ENCODE data around the gene SPN. TPM values are rescaled to one million over a fixed set of nuclear protein-coding genes. Genes with fewer than 3 reads are reported as not detected.
A peak's percentile ranks its signal among the peaks of the same experiment; 100 is the strongest.
"Not testable (repeated sequence)": the region's sequence is repeated elsewhere in the genome, so short reads cannot be mapped to it uniquely, and the experiment has no call there.

SPN gene
- total and polyA plus RNA-seq, 12 donors: 0.29 to 12.6 (median 1.7) TPM

DNA sequence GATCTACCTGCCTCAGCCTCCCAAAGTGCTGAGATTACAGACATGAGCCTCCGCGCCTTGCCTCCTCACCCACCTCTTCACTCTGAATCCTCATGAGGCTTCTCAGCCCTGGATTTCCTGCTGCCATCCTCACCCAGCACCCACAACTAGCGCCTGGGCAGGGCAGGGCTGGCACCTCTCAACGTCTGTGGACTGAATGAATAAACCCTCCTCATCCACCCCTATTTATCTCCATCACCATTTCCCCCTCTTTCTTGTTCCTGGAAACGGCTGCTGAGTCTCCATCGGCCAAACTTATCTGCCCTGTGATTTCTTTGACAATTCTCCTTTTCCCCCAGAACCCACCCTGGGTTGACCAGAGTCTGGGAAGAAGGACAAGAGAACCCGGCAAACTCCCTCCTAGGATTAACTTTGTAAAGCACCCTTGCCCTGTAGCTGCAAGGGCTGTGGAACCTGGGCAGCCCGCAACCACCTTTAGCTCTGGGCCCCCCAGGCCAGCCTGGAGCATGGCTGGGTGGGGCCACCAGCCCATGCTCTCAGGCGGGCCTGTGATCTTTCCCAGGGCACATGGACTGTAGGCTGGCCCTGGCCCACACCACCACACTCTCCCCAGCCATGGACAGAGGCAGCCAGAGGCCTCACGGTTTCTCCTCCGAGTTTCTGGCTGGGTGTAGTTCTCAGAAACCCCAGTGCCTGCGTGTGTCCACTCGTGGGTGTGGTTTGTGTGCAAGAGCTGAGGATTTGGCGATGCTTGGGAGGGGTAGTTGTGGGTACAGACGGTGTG, 2.4 kb downstream of the SPN start:
- Histone ChIP-seq H3K27me3 (peaks cover 0 to 7% (median 0%) of the 10 kb centered on the region in 7 donors), H3K4me3 (peak overlapping the region in 1 of 10 donors; percentile 58), H3K36me3 (no peaks in the 10 kb centered on the region), H3K9me3 (no peaks in the 10 kb centered on the region), H3K4me1 (peaks cover 0 to 56% (median 0%) of the 10 kb centered on the region in 9 donors), H3K27ac (peak overlapping the region in 1 of 10 donors; percentile 55)
- intact Hi-C loops (cut with DNase I): no loop called here
- WGBS, 2 donors: 74 to 80% methylated on average over 15 of the region's 15 CpGs
- DNase-seq (no peak), ATAC-seq (peak in 1 of 8 donors; percentile 7)
- no peak for TF ChIP-seq CTCF (IDR thresholded peaks at IDR 0.05)

GRCh38 chr16:29667322-29667610, 4.2 kb downstream of the SPN start:
- DNase-seq; intact Hi-C loops (cut with DNase I); H3K9me3 ChIP-seq; H3K36me3 ChIP-seq; ATAC-seq; H3K27me3 ChIP-seq: not testable (repeated sequence)
- peak overlapping the region in 1 of 10 donors; percentile 58 for H3K4me3 ChIP-seq
- H3K27ac ChIP-seq: peak overlapping the region in 1 of 10 donors; percentile 64
- 82 to 96% methylated on average over 6 of the region's 6 CpGs for WGBS, 2 donors
- peaks cover 0 to 49% (median 0%) of the 10 kb centered on the region in 9 donors for H3K4me1 ChIP-seq

DNA sequence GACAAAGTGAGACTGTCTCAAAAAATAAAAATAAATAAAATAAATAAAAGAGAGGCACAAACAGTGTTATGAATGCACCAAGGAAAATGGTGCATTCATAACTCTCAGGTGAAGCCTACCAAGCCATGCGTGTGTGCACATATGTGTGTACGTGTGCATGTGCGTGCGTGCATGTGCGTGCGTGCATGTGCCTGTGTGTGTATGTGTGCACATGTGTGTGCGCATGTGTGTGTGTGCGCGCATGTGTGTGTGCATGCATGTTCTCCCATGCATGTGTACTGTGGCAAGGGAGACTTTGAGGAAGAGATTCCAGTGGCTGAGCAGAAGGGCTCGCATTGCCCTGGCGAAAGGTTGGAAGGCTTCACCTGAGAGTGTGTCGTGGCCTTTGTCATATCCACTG, 4.7 kb downstream of the SPN start:
- Histone ChIP-seq H3K4me1 (peaks cover 0 to 44% (median 0%) of the 10 kb centered on the region in 9 donors), H3K9me3 (no peaks in the 10 kb centered on the region), H3K36me3 (no peaks in the 10 kb centered on the region), H3K27me3 (peaks cover 0 to 7% (median 0%) of the 10 kb centered on the region in 7 donors), H3K4me3 (no peak overlapping the region), H3K27ac (no peak overlapping the region)
- ATAC-seq: no peak
- no peak for TF ChIP-seq CTCF (IDR thresholded peaks at IDR 0.05)
- no peak for DNase-seq
- intact Hi-C loops (cut with DNase I): no loop called here
- WGBS, 2 donors: 97% methylated on average over 12 of the region's 12 CpGs

- ATAC-seq: no peak
- H3K36me3 ChIP-seq: no peaks in the 10 kb centered on the region
- H3K4me3 ChIP-seq: no peak overlapping the region
- no peak for TF ChIP-seq CTCF (IDR thresholded peaks at IDR 0.05)
- intact Hi-C loops (cut with DNase I): no loop called here
- no peak for DNase-seq
- no peaks in the 10 kb centered on the region for H3K9me3 ChIP-seq
- 94 to 97% methylated on average over 3 of the region's 3 CpGs for WGBS, 2 donors
- peaks cover 0 to 41% (median 0%) of the 10 kb centered on the region in 9 donors for H3K4me1 ChIP-seq
- H3K27me3 ChIP-seq: peaks cover 0 to 7% (median 0%) of the 10 kb centered on the region in 7 donors
- H3K27ac ChIP-seq: no peak overlapping the region
These were observed 5.2 kb downstream of the SPN start for GRCh38 chr16:29668267-29668666.

DNA sequence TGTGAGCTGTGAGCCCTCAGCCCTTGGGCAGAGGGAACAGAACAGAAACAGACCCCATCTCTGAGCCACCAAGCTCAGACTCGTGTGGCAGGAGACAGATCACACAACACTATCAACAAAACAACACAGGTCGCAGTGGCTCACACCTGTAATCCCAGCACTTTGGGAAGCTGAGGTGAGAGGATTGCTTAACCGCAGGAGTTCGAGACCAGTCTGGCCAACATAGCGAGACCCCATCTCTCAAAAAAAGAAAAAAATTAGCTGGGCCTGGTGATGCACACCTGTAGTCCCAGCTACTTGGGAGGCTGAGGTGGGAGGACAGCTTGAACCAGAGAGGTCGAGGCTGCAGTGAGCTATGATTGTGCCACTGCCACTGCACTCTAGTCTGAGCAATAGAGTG, 10.5 kb downstream of the SPN start:
- Histone ChIP-seq H3K27ac (no peak overlapping the region), H3K4me3 (no peak overlapping the region), H3K36me3 (no peaks in the 10 kb centered on the region), H3K4me1 (peaks cover 0 to 28% (median 0%) of the 10 kb centered on the region in 9 donors), H3K9me3 (no peaks in the 10 kb centered on the region), H3K27me3 (no peaks in the 10 kb centered on the region)
- intact Hi-C loops (cut with DNase I): no loop called here
- no peak for TF ChIP-seq CTCF (IDR thresholded peaks at IDR 0.05)
- DNase-seq (no peak), ATAC-seq (no peak)
- 95% methylated on average over 6 of the region's 6 CpGs for WGBS, 2 donors

Data from heart right ventricle (tissue), 16 donors.